HL-60/S4 treated with phorbol 12-myristate 13-acetate at 8.2 ng/mL for 4 days and 3 days (cell line): Measurements from ENCODE around the gene NELL2.
"Not testable (repeated sequence)": the region's sequence is repeated elsewhere in the genome, so short reads cannot be mapped to it uniquely, and the experiment has no call there.

Source experiments
- in situ Hi-C: fragments of 300-500 bp; cut with MboI; formaldehyde crosslinking; loops from 2 replicates; pipeline ENCODE4 v1.15.0; 2022; ENCODE audit warnings: low sequenced_read_pairs

The NELL2 gene

GRCh38 chr12:44847888-44848702 is 28.0 kb downstream of the NELL2 start:
- in situ Hi-C loops: no loop called here

- in situ Hi-C loops: no loop called here
Measured at GRCh38 chr12:44847403-44847802, 28.7 kb downstream of the NELL2 start.

- in situ Hi-C loops: no loop called here
Measured at GRCh38 chr12:44846826-44847225, 29.3 kb downstream of the NELL2 start.

GRCh38 chr12:44842669-44843068 is 33.4 kb downstream of the NELL2 start:
- in situ Hi-C loops: no loop called here

GRCh38 chr12:44839785-44840184 is 36.3 kb downstream of the NELL2 start:
- in situ Hi-C loops: no loop called here

GRCh38 chr12:44837114-44837755 is 38.9 kb downstream of the NELL2 start:
- in situ Hi-C loops: no loop called here

- in situ Hi-C loops: no loop called here
Measured at GRCh38 chr12:44835641-44836379, 40.3 kb downstream of the NELL2 start.

GRCh38 chr12:44834996-44835395 is 41.1 kb downstream of the NELL2 start:
- in situ Hi-C loops: not testable (repeated sequence)

GRCh38 chr12:44833561-44833960 is 42.6 kb downstream of the NELL2 start:
- in situ Hi-C loops: no loop called here

- in situ Hi-C loops: no loop called here
Measured at GRCh38 chr12:44830566-44831055, 45.5 kb downstream of the NELL2 start.

GRCh38 chr12:44829045-44829444 is 47.1 kb downstream of the NELL2 start:
- in situ Hi-C loops: no loop called here

- in situ Hi-C loops: no loop called here
Measured at GRCh38 chr12:44827832-44828438, 48.2 kb downstream of the NELL2 start.

GRCh38 chr12:44821702-44822101 is 54.4 kb downstream of the NELL2 start:
- in situ Hi-C loops: not testable (repeated sequence)

- in situ Hi-C loops: no loop called here
Measured at GRCh38 chr12:44819884-44820283, 56.2 kb downstream of the NELL2 start.

- in situ Hi-C loops: no loop called here
Measured at GRCh38 chr12:44817687-44818086, 58.4 kb downstream of the NELL2 start.

GRCh38 chr12:44816446-44817017 is 59.6 kb downstream of the NELL2 start:
- in situ Hi-C loops: no loop called here

GRCh38 chr12:44812062-44812461 is 64.1 kb downstream of the NELL2 start:
- in situ Hi-C loops: no loop called here

GRCh38 chr12:44804068-44804467 is 72.0 kb downstream of the NELL2 start:
- in situ Hi-C loops: no loop called here

GRCh38 chr12:44795970-44796369 is 80.1 kb downstream of the NELL2 start:
- in situ Hi-C loops: no loop called here

GRCh38 chr12:44788731-44789130 is 87.4 kb downstream of the NELL2 start:
- in situ Hi-C loops: no loop called here
